Ovary (tissue), 3 donors: ENCODE data around the gene UBTD1.

ENCODE experiments used
- CTCF ChIP-seq, 3 donors: fragments of 450-650 bp in 2 of 3; fragments of 200-600 bp in 1 of 3; IDR thresholded peaks; one replicate each; pipeline versions ENCODE4 v1.5.1 to v1.8.0; 2016 to 2022; ENCODE audit warnings: antibody characterized with exemption in 3 of 3, mild to moderate bottlenecking in 1 of 3
- POLR2A ChIP-seq: fragments of 450-650 bp; IDR thresholded peaks from one replicate; pipeline ENCODE4 v1.6.1; 2017; ENCODE audit warnings: antibody characterized with exemption, mild to moderate bottlenecking, moderate library complexity
- donor health status: DM: no; HTN: no; CAD: no.

DNA sequence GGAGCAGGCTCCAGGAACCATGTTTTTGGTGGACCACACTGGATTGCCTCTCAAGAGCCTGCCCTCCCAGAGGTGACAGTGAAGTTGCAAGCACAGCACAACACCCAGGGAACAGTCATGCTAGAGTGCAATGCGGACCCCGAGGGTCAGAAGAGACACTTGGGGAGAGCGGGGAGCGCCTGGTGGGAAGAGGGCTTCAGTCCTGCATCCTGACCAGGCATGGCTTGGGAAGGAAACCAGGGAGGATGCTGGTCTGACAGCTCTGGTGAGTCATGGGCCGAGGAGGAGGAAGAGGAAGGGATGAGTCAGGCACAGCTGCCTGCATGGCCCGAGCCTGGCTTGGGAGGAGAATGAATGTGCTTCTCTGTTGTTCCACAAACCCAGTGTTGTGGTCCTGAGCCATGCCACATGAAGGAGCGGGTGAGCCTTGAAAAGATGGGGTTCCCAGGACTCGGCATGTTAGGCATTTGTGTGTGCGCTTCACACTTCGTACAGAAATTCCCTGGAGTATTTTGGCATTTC is 44.4 kb downstream of the UBTD1 start:
- TF ChIP-seq CTCF (IDR thresholded peaks at IDR 0.05): no peak
- TF ChIP-seq POLR2A: no peak
